Parathyroid adenoma (tissue), 2 donors: ENCODE data around the gene PHETA2.

Experiments used
- H2AFZ ChIP-seq: fragments of 300-600 bp; sonication (generic); one replicate; pipeline ENCODE4 v1.7.0; 2017; ENCODE audit warnings: antibody characterized with exemption, mild to moderate bottlenecking
- H3K27ac ChIP-seq: fragments of 300-600 bp; sonication (generic); one replicate; pipeline ENCODE4 v1.7.0; 2017
- H3K27me3 ChIP-seq: fragments of 300-600 bp; sonication (generic); one replicate; pipeline ENCODE4 v1.7.0; 2017; ENCODE audit warnings: low read length; ENCODE audit not compliant: control insufficient read depth, insufficient read depth
- H3K36me3 ChIP-seq: fragments of 300-600 bp; sonication (generic); one replicate; pipeline ENCODE4 v1.7.0; 2017; ENCODE audit warnings: low read length; ENCODE audit not compliant: control insufficient read depth, insufficient read depth
- H3K4me1 ChIP-seq: fragments of 300-600 bp; sonication (generic); one replicate; pipeline ENCODE4 v1.7.0; 2017; ENCODE audit warnings: control low read depth
- H3K4me2 ChIP-seq: fragments of 300-600 bp; sonication (generic); one replicate; pipeline ENCODE4 v1.7.0; 2017; ENCODE audit warnings: low read length
- H3K4me3 ChIP-seq: fragments of 300-600 bp; sonication (generic); one replicate; pipeline ENCODE4 v1.7.0; 2017; ENCODE audit warnings: low read depth, low read length
- H3K79me2 ChIP-seq: fragments of 300-600 bp; sonication (generic); one replicate; pipeline ENCODE4 v1.7.0; 2017; ENCODE audit warnings: control low read depth
- H3K9ac ChIP-seq: fragments of 300-600 bp; sonication (generic); one replicate; pipeline ENCODE4 v1.7.0; 2017; ENCODE audit warnings: mild to moderate bottlenecking
- H3K9me3 ChIP-seq: fragments of 300-600 bp; sonication (generic); one replicate; pipeline ENCODE4 v1.7.0; 2017; ENCODE audit warnings: low read length; ENCODE audit not compliant: control insufficient read depth
- CTCF ChIP-seq: fragments of 300-600 bp; sonication (generic); IDR thresholded peaks from one replicate; pipeline ENCODE4 v1.7.0; 2017; ENCODE audit warnings: antibody characterized with exemption, mild to moderate bottlenecking
- donor health status: primary hyperparathyroidism.

The PHETA2 gene

GRCh38 chr22:42083119-42083518 lies 9.1 kb downstream of the PHETA2 start:
- H3K36me3 ChIP-seq: no peaks in the 10 kb centered on the region

GRCh38 chr22:42084874-42085273 lies 10.8 kb downstream of the PHETA2 start:
- H3K4me3 ChIP-seq: no peak overlapping the region
- H3K9ac ChIP-seq: no peak overlapping the region
- no peaks in the 10 kb centered on the region for H3K4me1 ChIP-seq
- TF ChIP-seq CTCF: no peak
- H3K27ac ChIP-seq: no peak overlapping the region
- H3K27me3 ChIP-seq: no peaks in the 10 kb centered on the region
- no peaks in the 10 kb centered on the region for H3K36me3 ChIP-seq
- peaks cover 23% of the 10 kb centered on the region for H3K79me2 ChIP-seq
- H3K4me2 ChIP-seq: no peak overlapping the region
- H3K9me3 ChIP-seq: peaks cover 3% of the 10 kb centered on the region
- H2AFZ ChIP-seq: no peak overlapping the region

More at GRCh38 chr22:42083119-42083518, 9.1 kb downstream of the PHETA2 start:
- peaks cover 12% of the 10 kb centered on the region for H3K79me2 ChIP-seq
- H3K4me3 ChIP-seq: no peak overlapping the region
- no peak overlapping the region for H3K4me2 ChIP-seq
- no peaks in the 10 kb centered on the region for H3K27me3 ChIP-seq
- no peak for TF ChIP-seq CTCF
- H2AFZ ChIP-seq: no peak overlapping the region
- no peaks in the 10 kb centered on the region for H3K9me3 ChIP-seq
- H3K9ac ChIP-seq: no peak overlapping the region
- no peak overlapping the region for H3K27ac ChIP-seq
- H3K4me1 ChIP-seq: no peaks in the 10 kb centered on the region

- no peaks in the 10 kb centered on the region for H3K4me1 ChIP-seq
Measured at GRCh38 chr22:42086051-42086450, 12.0 kb downstream of the PHETA2 start.

GRCh38 chr22:42090596-42091454 lies 16.8 kb downstream of the PHETA2 start, which contains the start of gene NDUFA6:
TSS of gene NDUFA6 (minus strand) at chr22:42090772. CDS start at chr22:42090744, 28 bp downstream.
- H3K9ac ChIP-seq: peak within 1 kb of the TSS; percentile 98
- H3K36me3 ChIP-seq: no peaks in the 10 kb centered on the region
- H3K4me1 ChIP-seq: no peaks in the 10 kb centered on the region
- peaks cover 3% of the 10 kb centered on the region for H3K9me3 ChIP-seq
- peak within 1 kb of the TSS; percentile 98 for H3K4me3 ChIP-seq
- peak; percentile 86 for TF ChIP-seq CTCF
- H3K79me2 ChIP-seq: peaks cover 11% of the 10 kb centered on the region
- no peaks in the 10 kb centered on the region for H3K27me3 ChIP-seq
- peak within 1 kb of the TSS; percentile 98 for H3K4me2 ChIP-seq
- peak within 1 kb of the TSS; percentile 96 for H3K27ac ChIP-seq
- peak within 1 kb of the TSS; percentile 91 for H2AFZ ChIP-seq

More at GRCh38 chr22:42086051-42086450, 12.0 kb downstream of the PHETA2 start:
- H3K27me3 ChIP-seq: no peaks in the 10 kb centered on the region
- no peak overlapping the region for H2AFZ ChIP-seq
- H3K4me2 ChIP-seq: no peak overlapping the region
- H3K9me3 ChIP-seq: peaks cover 3% of the 10 kb centered on the region
- H3K9ac ChIP-seq: no peak overlapping the region
- no peak overlapping the region for H3K4me3 ChIP-seq
- H3K27ac ChIP-seq: peak overlapping the region; percentile 32
- no peaks in the 10 kb centered on the region for H3K36me3 ChIP-seq
- peaks cover 23% of the 10 kb centered on the region for H3K79me2 ChIP-seq
- TF ChIP-seq CTCF: no peak
